Epithelial cell of proximal tubule (primary cell): ENCODE data around the gene NOTCH4. TPM values are rescaled to one million over a fixed set of nuclear protein-coding genes. Genes with fewer than 3 reads are reported as not detected.
"Not testable (repeated sequence)": the region's sequence is repeated elsewhere in the genome, so short reads cannot be mapped to it uniquely, and the experiment has no call there.

Source experiments
- DNase-seq: peaks from one replicate; pipeline ENCODE4 v3.0.0-alpha.2; 2011; ENCODE audit warnings: low read depth
- H3K4me3 ChIP-seq: 2 replicates; pipeline ENCODE4 v1.5.1; 2011; ENCODE audit warnings: low read depth, mild to moderate bottlenecking, low read length
- total RNA-seq: library from RNA; depleted of rRNA; stranded (reverse); fragments of >200 nt; gene quantifications from 2 replicates; pipeline ENCODE4 v1.2.3, GENCODE V29; 2015
- TF ChIP-seq, protein P1 (sequence below): conservative IDR thresholded peaks from 2 replicates; pipeline ENCODE4 v1.5.1; 2012; ENCODE audit warnings: low read depth, mild to moderate bottlenecking, low read length

NOTCH4 gene
- 2.0 and 3.3 TPM in 2 replicates for total RNA-seq

DNA sequence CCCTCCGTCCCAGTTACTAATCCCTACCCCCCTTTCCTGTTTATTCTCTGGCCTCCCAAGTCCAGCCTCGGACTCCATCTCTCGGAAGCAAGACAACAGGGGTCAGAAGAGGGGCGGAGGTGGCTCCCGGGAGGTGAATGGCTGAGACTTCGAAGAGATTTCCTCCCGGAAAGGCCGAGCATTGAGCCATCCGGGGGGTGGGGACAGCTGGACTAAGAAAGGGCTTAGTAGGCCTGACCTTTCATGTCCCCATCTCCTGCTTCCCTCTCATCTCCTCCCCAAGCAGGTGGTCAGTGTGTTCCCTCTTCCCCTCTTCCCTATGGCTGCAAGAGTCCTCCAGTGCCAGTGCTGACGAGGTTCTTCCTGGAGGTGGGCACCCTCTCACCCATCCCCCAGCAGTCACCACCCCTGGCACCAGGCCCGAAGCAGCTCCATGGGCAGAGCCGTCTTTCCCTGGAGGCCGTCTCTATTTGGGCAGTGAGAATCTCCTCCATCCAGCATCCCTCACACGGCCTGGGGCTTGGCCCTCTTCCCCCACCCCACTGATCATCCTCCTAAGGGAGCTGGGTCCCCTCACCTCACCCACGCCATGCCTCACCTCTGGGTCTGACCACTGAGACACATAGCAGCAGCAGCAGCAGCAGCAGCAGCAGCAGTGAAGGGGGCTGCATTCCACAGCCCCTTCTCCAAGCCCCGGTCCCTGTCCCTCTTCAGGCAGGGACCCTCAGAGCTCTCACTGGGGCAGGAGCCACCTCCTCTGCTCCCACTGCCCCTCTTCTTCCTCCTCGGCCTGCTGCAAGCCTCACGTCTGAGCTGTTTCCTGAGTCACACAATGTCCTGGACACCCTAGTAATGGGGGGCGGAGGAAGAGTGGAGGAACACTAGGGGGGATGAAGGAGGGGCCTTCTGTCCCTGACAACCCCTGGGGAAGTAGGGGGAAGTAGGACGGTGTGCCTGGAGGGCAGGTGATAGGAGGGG lies at the start of gene NOTCH4:
TSS of gene NOTCH4 (minus strand) at position 810 of the 978 bp plus-strand sequence. CDS start at position 671, 139 bp downstream.
- no peak for DNase-seq
- no peak within 1 kb of the TSS for H3K4me3 ChIP-seq
- TF ChIP-seq, protein P1, sequence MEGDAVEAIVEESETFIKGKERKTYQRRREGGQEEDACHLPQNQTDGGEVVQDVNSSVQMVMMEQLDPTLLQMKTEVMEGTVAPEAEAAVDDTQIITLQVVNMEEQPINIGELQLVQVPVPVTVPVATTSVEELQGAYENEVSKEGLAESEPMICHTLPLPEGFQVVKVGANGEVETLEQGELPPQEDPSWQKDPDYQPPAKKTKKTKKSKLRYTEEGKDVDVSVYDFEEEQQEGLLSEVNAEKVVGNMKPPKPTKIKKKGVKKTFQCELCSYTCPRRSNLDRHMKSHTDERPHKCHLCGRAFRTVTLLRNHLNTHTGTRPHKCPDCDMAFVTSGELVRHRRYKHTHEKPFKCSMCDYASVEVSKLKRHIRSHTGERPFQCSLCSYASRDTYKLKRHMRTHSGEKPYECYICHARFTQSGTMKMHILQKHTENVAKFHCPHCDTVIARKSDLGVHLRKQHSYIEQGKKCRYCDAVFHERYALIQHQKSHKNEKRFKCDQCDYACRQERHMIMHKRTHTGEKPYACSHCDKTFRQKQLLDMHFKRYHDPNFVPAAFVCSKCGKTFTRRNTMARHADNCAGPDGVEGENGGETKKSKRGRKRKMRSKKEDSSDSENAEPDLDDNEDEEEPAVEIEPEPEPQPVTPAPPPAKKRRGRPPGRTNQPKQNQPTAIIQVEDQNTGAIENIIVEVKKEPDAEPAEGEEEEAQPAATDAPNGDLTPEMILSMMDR, result no peak

DNA sequence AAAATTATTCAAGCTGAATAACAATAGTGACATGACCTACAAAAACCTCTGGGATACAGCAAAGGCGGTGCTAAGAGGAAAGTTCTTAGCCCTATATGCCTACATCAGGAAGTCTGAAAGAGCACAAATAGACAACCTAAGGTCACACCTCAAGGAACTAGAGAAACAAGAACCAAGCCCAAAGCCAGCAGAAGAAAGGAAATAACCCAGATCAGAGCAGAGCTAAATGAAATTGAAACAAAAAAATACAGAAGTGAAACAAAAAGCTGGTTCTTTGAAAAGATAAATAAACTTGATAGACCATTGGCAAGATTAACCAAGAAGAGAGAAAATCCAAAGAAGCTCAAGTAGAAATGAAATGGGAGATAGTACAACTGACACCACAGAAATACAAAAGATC lies 47.6 kb upstream of the NOTCH4 start:
- DNase-seq, result no peak
- TF ChIP-seq, protein P1, result no peak
- H3K4me3 ChIP-seq, result no peak overlapping the region

DNA sequence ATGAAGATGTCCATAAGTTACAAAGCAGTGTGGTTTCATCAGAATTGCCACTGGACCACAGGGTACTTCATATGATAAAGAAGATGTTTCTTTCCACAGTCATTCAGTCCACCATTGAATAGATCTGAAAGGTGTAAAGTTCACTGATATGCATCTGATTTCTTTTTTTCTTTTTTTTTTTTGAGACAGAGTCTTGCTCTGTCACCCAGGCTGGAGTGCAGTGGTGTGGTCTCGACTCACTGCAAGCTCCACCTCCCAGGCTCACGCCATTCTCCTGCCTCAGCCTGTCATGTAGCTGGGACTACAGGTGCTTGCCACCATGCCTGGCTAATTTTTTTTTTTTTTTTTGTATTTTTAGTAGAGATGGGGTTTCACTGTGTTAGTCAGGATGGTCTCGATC lies 44.6 kb upstream of the NOTCH4 start:
- not testable (repeated sequence) for DNase-seq, H3K4me3 ChIP-seq

DNA sequence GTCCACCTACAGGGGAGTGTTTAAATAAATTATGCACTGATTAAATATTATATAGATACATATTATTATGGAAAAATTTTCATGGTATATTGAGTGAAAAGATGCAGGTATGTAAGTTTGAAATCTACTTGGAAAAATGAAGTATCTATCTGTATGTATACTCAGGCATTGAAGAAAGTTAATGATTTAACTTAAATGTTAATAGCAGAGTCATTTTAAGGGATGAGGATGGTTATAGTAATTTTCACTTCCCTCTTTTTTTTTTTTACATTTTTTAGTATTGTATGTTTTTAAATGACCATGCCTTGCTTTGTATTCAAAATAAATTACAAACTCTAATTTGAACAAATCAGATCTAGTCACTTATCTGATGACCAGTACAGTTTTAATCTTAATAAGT lies 43.2 kb upstream of the NOTCH4 start:
- TF ChIP-seq, protein P1, result no peak
- no peak for DNase-seq
- no peak overlapping the region for H3K4me3 ChIP-seq

DNA sequence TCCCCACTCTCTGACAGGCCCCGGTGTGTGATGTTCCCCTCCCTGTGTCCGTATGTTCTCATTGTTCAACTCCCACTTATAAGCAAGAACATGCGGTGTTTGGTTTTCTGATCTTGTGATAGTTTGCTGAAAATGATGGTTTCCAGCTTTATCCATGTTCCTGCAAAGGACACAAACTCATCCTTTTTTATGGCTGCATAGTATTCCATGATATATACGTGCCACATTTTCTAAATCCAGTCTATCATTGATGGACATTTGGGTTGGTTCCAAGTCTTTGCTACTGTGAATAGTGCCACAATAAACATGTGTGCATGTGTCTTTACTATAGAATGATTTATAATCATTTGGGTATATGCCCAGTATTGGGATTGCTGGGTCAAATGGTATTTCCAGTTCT lies 33.4 kb upstream of the NOTCH4 start:
- H3K4me3 ChIP-seq, DNase-seq: not testable (repeated sequence)

DNA sequence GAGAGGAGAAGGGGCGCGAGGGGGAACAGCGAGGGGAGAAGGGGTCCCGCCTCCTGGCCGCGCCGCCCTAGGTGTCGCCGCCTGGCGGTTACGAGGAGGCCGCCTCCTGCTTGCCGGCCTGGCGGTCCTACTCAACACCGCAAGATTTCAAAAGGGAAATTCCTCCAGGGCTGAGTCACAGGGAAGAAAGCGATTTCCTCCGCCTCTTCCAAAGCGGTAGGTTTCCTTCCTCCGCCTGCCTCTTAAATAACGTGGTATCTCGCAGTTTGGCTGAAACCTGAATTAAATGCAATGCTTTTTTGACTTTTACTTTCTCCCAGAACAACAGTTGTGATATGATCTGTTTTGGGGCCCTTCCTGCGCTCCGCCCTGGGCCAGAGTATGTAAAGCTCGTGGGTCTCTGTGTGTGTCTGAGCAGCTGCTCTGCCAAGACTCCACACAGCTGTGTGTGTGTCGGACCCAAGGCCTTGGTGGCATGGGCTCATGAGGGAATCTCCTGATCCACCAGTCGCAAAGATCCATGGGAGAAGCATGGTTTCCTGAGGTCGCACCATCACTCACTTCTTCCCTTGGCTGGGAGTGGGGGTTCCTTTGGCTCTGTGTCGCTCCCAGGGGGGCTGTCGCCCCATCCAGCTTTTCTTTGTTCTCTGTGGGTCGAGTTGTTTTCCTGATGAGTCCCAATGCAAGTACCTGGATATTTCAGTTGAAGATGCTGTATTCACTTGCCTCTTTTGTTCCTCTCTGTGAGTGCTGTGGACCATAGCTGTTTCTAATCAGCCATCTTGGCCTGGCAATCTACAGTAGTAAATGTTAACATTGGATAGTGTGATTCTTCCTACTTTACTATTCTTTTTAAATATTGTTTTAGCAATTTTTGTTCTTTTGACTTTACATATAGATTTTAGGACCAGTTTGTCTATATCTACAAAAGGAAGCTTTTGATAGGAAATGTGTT lies 31.6 kb upstream of the NOTCH4 start:
- peak; percentile 48 for DNase-seq
- peak overlapping the region; percentile 52 for H3K4me3 ChIP-seq
- TF ChIP-seq, protein P1, result peak; percentile 41

DNA sequence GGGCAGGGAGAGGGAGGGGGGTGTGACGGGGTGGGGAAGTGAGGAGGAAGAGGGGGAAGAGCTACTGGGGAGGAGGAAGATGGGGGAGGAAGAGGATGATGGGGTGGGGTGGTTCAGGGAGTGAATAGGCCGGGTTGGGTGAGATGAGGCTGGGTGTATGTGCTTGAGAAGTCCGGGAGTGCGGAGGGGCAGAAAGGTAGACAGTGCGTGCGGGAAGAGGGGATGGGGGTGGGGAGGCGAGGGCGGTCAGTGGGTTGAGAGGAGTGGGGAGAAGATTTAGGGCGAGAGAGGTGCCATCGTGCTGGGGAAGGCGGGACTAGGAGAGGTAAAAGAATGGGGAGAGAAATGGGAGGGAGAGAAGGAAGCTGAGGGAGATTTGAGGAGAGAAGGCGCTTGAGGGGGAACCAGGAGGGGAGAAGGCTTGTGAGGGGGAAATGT lies 30.9 kb upstream of the NOTCH4 start:
- peak overlapping the region; percentile 52 for H3K4me3 ChIP-seq
- TF ChIP-seq, protein P1, result no peak

More for the DNA sequence above, 30.9 kb upstream of the NOTCH4 start:
- no peak for DNase-seq
